GM19351 (cell line): ENCODE data around the gene SSH2.

Experiments
- ATAC-seq: cut with Tn5 transposase; IDR thresholded peaks from one replicate; pipeline ENCODE4 v1.9.1; 2021; ENCODE audit warnings: mild to moderate bottlenecking, moderate library complexity; ENCODE audit not compliant: unreplicated experiment

The SSH2 gene

GRCh38 chr17:29642171-29642611 is 287.8 kb downstream of the SSH2 start:
- no peak for ATAC-seq

DNA sequence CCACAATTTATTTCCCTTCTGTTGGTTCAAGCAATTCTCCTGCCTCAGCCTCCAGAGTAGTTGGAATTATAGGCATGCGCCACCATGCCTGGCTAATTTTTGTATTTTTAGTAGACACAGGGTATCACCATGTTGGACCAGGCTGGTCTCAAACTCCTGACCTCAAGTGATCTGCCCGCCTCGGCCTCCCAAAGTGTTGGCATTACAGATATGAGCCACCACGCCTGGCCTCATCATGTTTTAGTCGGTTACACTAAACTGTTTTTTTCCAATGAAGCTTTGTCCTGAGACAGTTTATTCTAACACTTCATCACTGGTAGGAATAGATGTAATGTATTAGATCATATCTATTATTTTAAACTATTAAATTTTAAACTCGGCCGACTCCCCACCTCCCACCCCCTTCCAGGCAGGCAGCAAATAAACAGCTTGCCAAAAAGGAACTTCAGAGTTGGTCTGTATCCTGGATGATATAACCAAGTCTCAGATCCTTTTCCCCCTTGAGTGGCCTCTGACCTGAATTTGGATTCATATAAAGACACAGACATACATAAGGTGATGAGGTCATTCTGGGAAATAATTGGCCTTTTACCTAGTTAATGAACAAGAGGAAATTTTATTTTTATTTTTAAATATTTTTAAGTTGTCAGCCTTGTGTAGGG is 288.9 kb downstream of the SSH2 start:
- ATAC-seq, result no peak

DNA sequence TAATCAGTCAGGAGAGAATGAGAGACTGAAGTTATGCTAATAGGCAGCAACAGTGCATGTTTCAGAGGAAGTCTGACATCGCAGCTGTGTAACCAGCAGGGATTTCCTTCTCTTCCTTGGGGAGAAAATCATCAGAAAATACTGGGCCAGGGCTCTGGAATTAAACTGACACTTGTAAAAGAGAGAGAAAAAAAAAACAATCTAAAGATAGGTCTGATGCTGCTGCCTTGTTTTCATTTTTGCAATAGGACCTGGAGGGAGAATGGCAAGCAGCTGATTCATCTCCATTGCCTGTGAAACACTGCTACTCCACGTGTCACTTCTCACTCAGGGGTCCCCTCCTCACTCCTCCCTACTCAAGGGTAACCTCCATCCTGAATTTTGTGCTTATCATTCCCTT is 289.6 kb downstream of the SSH2 start:
- ATAC-seq, result no peak

DNA sequence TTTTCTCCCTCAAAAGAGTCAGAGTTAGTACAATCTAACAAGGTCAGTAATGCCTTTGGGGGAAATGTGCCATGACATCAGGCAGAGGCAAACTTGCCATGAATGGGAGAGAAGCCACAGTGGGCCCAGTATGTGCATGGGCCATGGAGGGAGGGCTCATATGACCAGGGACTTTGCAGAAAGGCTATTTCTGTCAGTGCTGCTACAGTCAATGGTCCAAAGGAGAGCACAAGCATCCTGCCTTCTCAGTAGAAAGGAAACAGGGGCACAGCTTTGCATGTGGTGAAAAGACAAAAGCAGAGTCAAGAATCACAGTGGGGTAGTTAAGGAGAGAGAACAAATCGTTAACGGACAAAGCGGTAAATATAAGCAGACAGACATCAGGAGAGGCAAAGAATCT is 296.1 kb downstream of the SSH2 start:
- ATAC-seq, result no peak

DNA sequence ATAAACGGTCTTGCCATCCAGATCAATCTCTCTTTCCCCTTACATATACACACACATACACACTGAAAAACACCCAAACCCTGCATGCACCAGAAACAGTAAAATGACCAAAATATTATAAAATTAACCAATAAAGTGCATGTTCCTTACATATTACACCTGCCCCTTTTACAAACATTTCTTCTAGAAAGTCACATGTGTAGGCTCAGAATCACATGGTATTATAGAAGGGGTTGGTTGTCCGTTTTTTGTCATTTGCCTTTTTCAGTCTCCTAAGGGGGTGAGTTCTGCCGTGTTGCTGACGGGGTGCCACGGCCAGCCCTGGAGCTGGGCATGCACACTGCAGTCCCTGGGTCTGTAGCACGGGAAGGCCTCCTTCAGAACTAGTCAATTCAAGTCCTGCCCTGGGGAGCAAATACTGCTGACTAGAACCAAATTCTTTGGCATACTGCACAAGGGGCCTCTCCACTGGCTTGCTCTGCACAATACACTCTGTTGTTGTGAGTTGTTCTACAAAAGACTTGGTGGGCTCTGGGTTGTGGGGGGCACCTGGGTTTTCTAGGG is 299.3 kb downstream of the SSH2 start:
- no peak for ATAC-seq

- no peak for ATAC-seq
Measured at GRCh38 chr17:29629839-29630238, 300.2 kb downstream of the SSH2 start.

DNA sequence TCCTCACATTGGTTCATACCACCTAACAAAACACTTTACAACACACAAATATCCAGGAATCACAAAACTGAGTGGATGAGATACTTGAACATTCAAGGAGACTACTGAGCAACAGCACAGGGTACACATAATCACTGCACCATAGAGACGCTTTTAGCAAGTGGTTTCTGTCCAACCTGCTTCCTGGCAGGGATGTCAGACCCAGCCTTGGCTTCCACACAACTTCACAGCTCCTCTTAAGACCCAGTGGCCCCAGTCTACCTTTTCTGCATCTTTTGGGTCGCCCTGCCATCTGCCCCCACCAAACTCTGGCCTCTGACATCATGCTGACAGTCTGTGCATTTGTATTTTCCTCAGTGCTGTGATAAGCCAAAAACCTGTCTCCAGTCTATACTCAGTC is 301.4 kb downstream of the SSH2 start:
- no peak for ATAC-seq

GRCh38 chr17:29627951-29628350 is 302.1 kb downstream of the SSH2 start:
- ATAC-seq, result no peak

DNA sequence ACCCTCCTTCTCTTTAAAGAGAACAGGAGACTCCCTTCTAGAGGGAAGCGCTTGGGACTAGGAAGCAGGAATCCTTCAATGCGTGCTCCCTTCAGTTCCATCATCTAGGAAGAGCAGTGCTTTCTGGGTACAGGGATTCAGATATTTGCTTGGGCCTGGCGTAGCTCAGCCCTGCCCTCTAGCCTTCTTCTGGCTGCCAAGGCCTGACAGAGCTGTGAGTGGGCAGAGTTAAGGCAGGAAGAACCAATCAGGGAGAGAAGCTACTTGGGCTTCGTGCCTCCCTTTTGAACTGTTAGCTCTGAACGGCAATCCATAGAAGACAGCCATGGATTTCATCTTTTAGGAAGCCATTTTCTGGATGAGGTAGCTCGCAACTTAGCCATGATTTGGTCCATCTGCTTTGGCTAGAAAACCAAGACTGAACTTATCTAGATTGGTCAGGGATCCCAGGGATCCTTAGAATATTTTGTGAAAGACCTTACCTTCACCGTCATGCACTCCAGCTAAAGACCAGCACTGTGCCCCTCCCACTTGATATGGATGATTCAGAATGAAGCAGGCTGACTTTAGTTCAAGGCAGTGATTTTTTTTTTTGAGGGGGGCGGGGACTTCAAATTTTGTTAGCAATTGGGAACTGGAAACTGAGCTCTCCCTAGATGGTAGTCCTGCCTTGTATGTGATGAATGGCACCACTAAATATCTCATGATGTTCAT is 304.8 kb downstream of the SSH2 start:
- no peak for ATAC-seq

- no peak for ATAC-seq
Measured at GRCh38 chr17:29624586-29624985, 305.4 kb downstream of the SSH2 start.

DNA sequence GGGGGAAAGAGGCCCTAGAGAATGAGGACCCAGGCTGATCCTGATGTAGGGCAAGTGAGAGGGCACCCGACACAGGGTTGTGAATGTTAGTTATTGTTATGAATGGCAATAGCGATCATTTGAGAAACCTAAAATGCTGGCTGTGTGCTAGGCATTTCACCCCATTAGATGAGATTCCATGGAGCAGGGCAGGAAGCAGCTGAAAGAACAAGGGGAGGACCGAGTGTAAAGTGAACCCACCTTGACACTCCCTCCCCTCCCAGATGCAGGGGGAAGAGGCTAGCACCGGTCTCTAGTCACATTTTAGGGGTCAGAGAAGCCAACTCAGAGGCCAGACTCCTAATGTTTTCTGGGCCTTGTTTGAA is 306.8 kb downstream of the SSH2 start:
- no peak for ATAC-seq

DNA sequence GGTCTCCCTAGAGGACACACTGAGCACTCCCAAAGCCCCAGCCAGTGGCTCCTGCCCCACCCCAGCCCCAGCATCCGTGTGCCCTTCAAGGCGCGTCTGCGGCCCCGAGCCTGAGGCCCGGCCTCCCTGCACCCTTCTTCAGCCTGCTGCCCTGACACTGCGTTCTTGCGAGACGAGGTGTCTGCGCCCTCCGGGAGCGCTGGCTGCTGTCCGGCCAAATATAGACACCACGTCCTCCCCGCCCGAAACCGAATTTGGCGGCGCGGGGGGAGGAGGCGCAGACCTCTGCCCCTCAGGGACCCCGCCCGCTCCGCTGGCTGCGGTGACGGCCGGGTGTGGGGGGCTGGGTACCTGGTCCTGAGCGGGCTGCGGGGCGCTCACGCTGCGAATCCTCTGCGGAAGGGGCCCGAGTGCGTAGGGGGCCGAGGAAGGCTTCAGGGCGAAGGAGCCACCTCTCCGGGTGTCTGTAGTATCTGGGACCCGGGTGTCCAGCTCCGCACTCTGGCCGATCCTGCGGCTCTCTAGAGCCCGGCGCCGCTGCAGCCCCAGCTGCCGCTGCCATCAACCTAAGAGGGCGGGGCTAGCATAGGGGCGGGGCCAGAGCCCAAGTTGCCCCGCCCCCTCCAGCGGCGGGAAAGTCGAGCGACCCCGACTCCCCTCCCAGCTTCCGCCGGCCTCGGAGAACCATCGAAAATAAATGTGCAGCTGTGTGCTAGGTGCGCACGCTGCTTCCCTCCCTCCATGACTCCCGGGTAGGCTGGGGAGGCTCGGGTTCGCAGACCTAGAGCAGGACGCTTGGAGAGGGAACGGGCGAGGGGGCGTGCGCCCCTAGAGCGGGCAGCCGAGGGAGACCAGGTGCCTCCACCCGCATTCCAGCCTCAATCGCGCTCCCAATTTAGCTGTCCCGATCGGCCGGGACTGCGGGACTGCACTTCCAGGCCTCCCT is 307.4 kb downstream of the SSH2 start, which contains the start of gene CORO6:
CORO6 (minus strand) TSS at position 576 of the 946 bp plus-strand sequence. CDS start 1,491 bp downstream, outside the sequence.
- no peak for ATAC-seq

DNA sequence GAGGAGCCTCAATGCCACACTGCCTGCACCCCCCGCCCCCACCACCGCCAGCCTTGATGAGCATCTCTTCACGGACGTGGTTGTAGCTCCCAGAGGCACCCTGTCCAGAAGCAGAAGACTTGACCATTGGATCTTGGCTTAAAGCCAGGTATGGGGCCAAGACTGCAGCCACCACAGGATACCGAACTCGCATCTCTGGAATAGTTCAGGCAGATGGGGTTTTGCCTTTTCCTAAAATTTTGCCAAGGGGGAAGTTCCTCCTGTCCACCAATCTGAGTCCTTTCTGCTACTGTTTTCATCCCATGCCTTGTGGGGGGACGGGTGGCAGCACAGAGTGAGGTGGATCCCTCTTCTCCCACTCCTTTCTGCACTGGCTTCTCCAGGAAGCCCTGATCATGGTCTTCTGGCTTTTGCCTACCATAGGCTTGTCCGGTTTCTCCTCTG is 308.3 kb downstream of the SSH2 start:
- ATAC-seq, result no peak

- no peak for ATAC-seq
Measured at GRCh38 chr17:29620779-29621500, 309.1 kb downstream of the SSH2 start.

- no peak for ATAC-seq
Measured at GRCh38 chr17:29620271-29620670, 309.8 kb downstream of the SSH2 start.

GRCh38 chr17:29619251-29619650 is 310.8 kb downstream of the SSH2 start:
- no peak for ATAC-seq

DNA sequence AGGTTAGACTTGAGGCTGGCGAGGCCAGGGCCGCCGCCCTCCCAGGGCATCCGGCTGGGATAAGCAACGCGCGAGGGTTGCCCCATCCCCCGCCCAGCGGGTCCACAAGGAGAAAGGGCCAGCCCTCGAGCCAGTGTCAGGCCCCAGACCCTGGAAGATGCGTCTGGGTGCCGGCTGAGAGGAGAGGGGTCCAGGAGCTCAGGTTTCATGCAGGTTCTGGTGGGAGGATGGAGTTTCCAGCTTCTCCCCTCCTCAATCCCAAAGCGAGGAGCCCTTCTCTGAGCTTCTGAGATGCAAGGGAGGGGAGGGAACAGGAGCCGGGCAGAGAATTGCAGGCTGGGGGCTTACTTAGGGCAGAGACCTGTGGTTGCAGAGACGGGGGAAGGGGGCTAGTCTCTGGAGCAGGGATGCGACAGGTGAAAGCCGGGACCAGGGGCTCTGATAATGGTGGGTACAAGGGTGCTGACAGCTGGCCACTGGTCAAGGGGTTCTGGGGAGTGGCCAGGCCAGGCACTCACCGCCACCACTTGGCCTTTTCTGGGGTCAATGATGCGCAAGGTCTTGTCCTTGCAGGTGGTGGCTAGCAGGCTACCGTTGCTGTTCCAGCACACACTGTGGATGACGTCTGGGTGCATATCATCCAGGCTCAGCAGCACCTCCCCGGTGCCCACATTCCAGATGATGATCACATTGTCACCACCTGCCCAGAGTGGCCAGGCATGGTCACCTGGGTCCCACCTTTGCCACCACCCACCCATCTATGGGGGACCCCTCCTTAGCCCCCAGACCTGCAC is 311.6 kb downstream of the SSH2 start:
- ATAC-seq, result no peak

GRCh38 chr17:29617481-29618271 is 312.4 kb downstream of the SSH2 start:
- peak; percentile 3 for ATAC-seq

DNA sequence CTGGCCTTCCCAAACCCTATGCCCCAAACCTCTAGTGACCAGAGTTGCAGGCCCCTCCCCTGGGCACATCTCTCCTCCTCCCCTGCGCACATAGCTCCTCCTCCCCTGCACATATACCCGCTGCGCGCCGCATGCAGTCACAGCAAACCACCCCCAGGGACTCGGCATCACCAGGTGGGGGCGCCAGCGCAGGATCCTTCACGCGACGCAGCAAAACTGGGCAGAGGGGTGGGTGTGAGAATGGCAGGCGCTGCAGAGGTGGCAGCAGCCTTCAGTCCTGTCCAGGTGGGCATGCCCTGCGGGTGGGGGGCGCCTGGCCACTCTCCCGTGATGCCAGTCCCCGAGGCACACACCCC is 312.9 kb downstream of the SSH2 start:
- ATAC-seq, result peak; percentile 54
